ENCODE results near the gene ARHGEF39.

Gene ARHGEF39

GRCh38 chr9:35697486-35697885 lies 32.5 kb upstream of the ARHGEF39 start:
- POLR2A ChIA-PET = interaction anchor here (15.8 kb wide), 1 partner anchor 31 kb away, joined by 325 read pairs; the partner anchor contains the start of genes CREB3 and TLN1
- CTCF ChIA-PET = interaction anchor here (1.3 to 34.3 kb wide), 8 partner anchors 10 to 185 kb away, joined by 3 to 816 read pairs (median 16); partner anchors contain the start of genes ARHGEF39, CCDC107, CREB3 and RMRP
- no peak for DNase-seq (ENCODE audit: low read depth, low spot score)
- H3K4me3 ChIP-seq (ENCODE audit: low read depth, low read length) = no peak overlapping the region
- TF ChIP-seq CTCF (IDR thresholded peaks at IDR 0.05; ENCODE audit: insufficient read depth, low read length, missing control alignments) = no peak

GRCh38 chr9:35696520-35697215 lies 31.7 kb upstream of the ARHGEF39 start:
- TF ChIP-seq CTCF (IDR thresholded peaks at IDR 0.05; ENCODE audit: insufficient read depth, low read length, missing control alignments) = peak; percentile 78
- ChIA-PET CTCF (interaction anchor here (0.6 to 34.3 kb wide), 14 partner anchors 9 to 186 kb away, joined by 3 to 816 read pairs (median 10); partner anchors contain the start of genes ARHGEF39, CCDC107, CREB3 and GBA2), POLR2A (interaction anchor here (0.6 to 15.8 kb wide), 8 partner anchors 8 to 52 kb away, joined by 3 to 325 read pairs (median 5); partner anchors contain the start of genes CREB3 and TLN1)
- no peak overlapping the region for H3K4me3 ChIP-seq (ENCODE audit: low read depth, low read length)
- DNase-seq (ENCODE audit: low read depth, low spot score) = no peak

GRCh38 chr9:35695943-35696401 lies 31.0 kb upstream of the ARHGEF39 start:
- CTCF ChIA-PET = interaction anchor here (0.6 to 34.3 kb wide), 13 partner anchors 9 to 186 kb away, joined by 3 to 816 read pairs (median 10); partner anchors contain the start of genes ARHGEF39, CCDC107, CREB3 and GBA2
- no peak overlapping the region for H3K4me3 ChIP-seq (ENCODE audit: low read depth, low read length)
- POLR2A ChIA-PET = interaction anchor here (0.6 to 15.8 kb wide), 10 partner anchors 7 to 51 kb away, joined by 3 to 325 read pairs (median 5); partner anchors contain the start of genes CREB3 and TLN1
- no peak for DNase-seq (ENCODE audit: low read depth, low spot score)
- TF ChIP-seq CTCF (IDR thresholded peaks at IDR 0.05; ENCODE audit: insufficient read depth, low read length, missing control alignments) = no peak

GRCh38 chr9:35691757-35692301 lies 26.8 kb upstream of the ARHGEF39 start:
- ChIA-PET POLR2A (interaction anchor here (0.5 to 15.8 kb wide), 9 partner anchors 8 to 37 kb away, joined by 3 to 325 read pairs (median 9); partner anchors contain the start of genes ARHGEF39, CCDC107, CREB3 and RMRP), CTCF (interaction anchor here (0.9 to 34.3 kb wide), 5 partner anchors 9 to 180 kb away, joined by 3 to 816 read pairs (median 9); partner anchors contain the start of genes CCDC107, CREB3, RMRP and TLN1)
- no peak for DNase-seq (ENCODE audit: low read depth, low spot score)
- no peak for TF ChIP-seq CTCF (IDR thresholded peaks at IDR 0.05; ENCODE audit: insufficient read depth, low read length, missing control alignments)
- H3K4me3 ChIP-seq (ENCODE audit: low read depth, low read length) = no peak overlapping the region; the same call in 1 of the 2 replicates

- TF ChIP-seq CTCF (IDR thresholded peaks at IDR 0.05; ENCODE audit: insufficient read depth, low read length, missing control alignments) = no peak
- CTCF ChIA-PET = interaction anchor here (0.9 to 34.3 kb wide), 5 partner anchors 10 to 179 kb away, joined by 3 to 816 read pairs (median 9); partner anchors contain the start of genes CCDC107, CREB3, RMRP and TLN1
- POLR2A ChIA-PET = interaction anchor here (1.2 to 15.8 kb wide), 9 partner anchors 8 to 37 kb away, joined by 3 to 325 read pairs (median 9); partner anchors contain the start of genes ARHGEF39, CCDC107, CREB3 and RMRP
- DNase-seq (ENCODE audit: low read depth, low spot score) = no peak
- peak overlapping the region; percentile 97 for H3K4me3 ChIP-seq (ENCODE audit: low read depth, low read length)
These were observed 26.3 kb upstream of the ARHGEF39 start for GRCh38 chr9:35691334-35691650.

Measured in AG04449 (cell line).